HFFc6 (cell line): Measurements from ENCODE around the gene OR7G2. TPM values are rescaled to one million over a fixed set of nuclear protein-coding genes. Genes with fewer than 3 reads are reported as not detected.
A peak's percentile ranks its signal among the peaks of the same experiment; 100 is the strongest.
"Not testable (repeated sequence)": the region's sequence is repeated elsewhere in the genome, so short reads cannot be mapped to it uniquely, and the experiment has no call there.

Source experiments
- DNase-seq: peaks from one replicate; pipeline ENCODE4 v3.0.0-alpha.2; 2018
- H3K27ac Mint-ChIP-seq: 2 replicates; pipeline ENCODE4 v1.8.0; 2020; ENCODE audit warnings: mild to moderate bottlenecking, mixed read lengths
- H3K27me3 Mint-ChIP-seq: 2 replicates; pipeline ENCODE4 v1.8.0; 2021; ENCODE audit warnings: mild to moderate bottlenecking, moderate library complexity, mixed read lengths; ENCODE audit not compliant: insufficient read depth
- H3K36me3 Mint-ChIP-seq: 2 replicates; pipeline ENCODE4 v1.8.0; 2021; ENCODE audit warnings: low read depth, mixed read lengths
- H3K4me1 Mint-ChIP-seq: 2 replicates; pipeline ENCODE4 v1.8.0; 2020; ENCODE audit warnings: low read depth, mixed read lengths
- H3K4me3 Mint-ChIP-seq: 2 replicates; pipeline ENCODE4 v1.8.0; 2020; ENCODE audit warnings: mild to moderate bottlenecking, moderate library complexity, mixed read lengths
- H3K9me3 Mint-ChIP-seq: 2 replicates; pipeline ENCODE4 v1.8.0; 2020; ENCODE audit warnings: mild to moderate bottlenecking, mixed read lengths
- CTCF ChIP-seq: fragments of 200-600 bp; sonication (generic); IDR thresholded peaks from 2 replicates; pipeline ENCODE4 v1.5.0; 2021; ENCODE audit warnings: antibody characterized with exemption, mild to moderate bottlenecking
- total RNA-seq, 6 experiments: library from RNA; stranded (reverse); fragmentation: NEBNext Ultra II Directional; extraction: Animal tissue kit (Norgen Biotek cat#: 25700); gene quantifications; 2 replicates in 1 of 6; 3 replicates in 5 of 6; pipeline ENCODE4 v1.2.3, GENCODE V29; 2021

Gene OR7G2
- total RNA-seq, 6 experiments from 2014 or later, result not detected

GRCh38 chr19:9075064-9075949 is 32.0 kb downstream of the OR7G2 start:
- H3K36me3 Mint-ChIP-seq, result no peaks in the 10 kb centered on the region
- no peaks in the 10 kb centered on the region for H3K9me3 Mint-ChIP-seq
- H3K4me1 Mint-ChIP-seq, result peaks cover 12% of the 10 kb centered on the region
- peak; percentile 95 for DNase-seq
- H3K27me3 Mint-ChIP-seq, result peaks cover 2% of the 10 kb centered on the region
- H3K4me3 Mint-ChIP-seq, result no peak overlapping the region
- no peak overlapping the region for H3K27ac Mint-ChIP-seq
- no peak for TF ChIP-seq CTCF

- no peak for DNase-seq
- Mint-ChIP-seq H3K9me3 (no peaks in the 10 kb centered on the region), H3K27ac (no peak overlapping the region), H3K36me3 (no peaks in the 10 kb centered on the region), H3K4me3 (no peak overlapping the region), H3K4me1 (peaks cover 12% of the 10 kb centered on the region), H3K27me3 (peaks cover 2% of the 10 kb centered on the region)
- no peak for TF ChIP-seq CTCF
Measured at GRCh38 chr19:9073806-9074205, 33.5 kb downstream of the OR7G2 start.

- not testable (repeated sequence) for H3K36me3 Mint-ChIP-seq, H3K27ac Mint-ChIP-seq, H3K4me3 Mint-ChIP-seq, H3K9me3 Mint-ChIP-seq, DNase-seq, H3K27me3 Mint-ChIP-seq
- peaks cover 12% of the 10 kb centered on the region for H3K4me1 Mint-ChIP-seq
Measured at GRCh38 chr19:9071720-9072119, 35.6 kb downstream of the OR7G2 start.

GRCh38 chr19:9070066-9070465 is 37.2 kb downstream of the OR7G2 start:
- H3K4me1 Mint-ChIP-seq, result peaks cover 3% of the 10 kb centered on the region
- H3K27ac Mint-ChIP-seq, result no peak overlapping the region
- no peak for DNase-seq
- H3K27me3 Mint-ChIP-seq, result peaks cover 2% of the 10 kb centered on the region
- no peaks in the 10 kb centered on the region for H3K36me3 Mint-ChIP-seq
- H3K4me3 Mint-ChIP-seq, result no peak overlapping the region
- H3K9me3 Mint-ChIP-seq, result peaks cover 9% of the 10 kb centered on the region
- no peak for TF ChIP-seq CTCF

- no peak for TF ChIP-seq CTCF
- DNase-seq, result no peak
- Mint-ChIP-seq H3K4me1 (no peaks in the 10 kb centered on the region), H3K4me3 (no peak overlapping the region), H3K9me3 (peaks cover 22% of the 10 kb centered on the region), H3K36me3 (no peaks in the 10 kb centered on the region), H3K27ac (no peak overlapping the region), H3K27me3 (no peaks in the 10 kb centered on the region)
Measured at GRCh38 chr19:9065457-9066014, 41.7 kb downstream of the OR7G2 start.

- no peak overlapping the region for H3K4me3 Mint-ChIP-seq
- no peak for TF ChIP-seq CTCF
- peaks cover 27% of the 10 kb centered on the region for H3K9me3 Mint-ChIP-seq
- H3K27ac Mint-ChIP-seq, result no peak overlapping the region
- H3K36me3 Mint-ChIP-seq, result no peaks in the 10 kb centered on the region; the same call in 1 of the 2 replicates
- H3K4me1 Mint-ChIP-seq, result no peaks in the 10 kb centered on the region
- H3K27me3 Mint-ChIP-seq, result no peaks in the 10 kb centered on the region
- DNase-seq, result no peak
Measured at GRCh38 chr19:9061879-9062278, 45.4 kb downstream of the OR7G2 start.
